ENCODE data around the gene ZBTB4.
"Not testable (repeated sequence)": the region's sequence is repeated elsewhere in the genome, so short reads cannot be mapped to it uniquely, and the experiment has no call there.

The ZBTB4 gene

GRCh38 chr17:7483255-7484066, 4.0 kb upstream of the ZBTB4 start:
- TF ChIP-seq GATA1 (IDR thresholded peaks at IDR 0.05; ENCODE audit: low read depth, low read length) (no peak), POLR2A (IDR thresholded peaks at IDR 0.05; ENCODE audit: low read length) (no peak)
- DNase-seq = peak; percentile 97 to 99

- DNase-seq = peak in 1 of 2 experiments; percentile 46
Observed at GRCh38 chr17:7482742-7483088, 3.3 kb upstream of the ZBTB4 start.

GRCh38 chr17:7481842-7482741, 2.7 kb upstream of the ZBTB4 start:
- not testable (repeated sequence) for DNase-seq

GRCh38 chr17:7481275-7481674, 1.8 kb upstream of the ZBTB4 start, which contains the start of gene SLC35G6:
SLC35G6 (plus strand) TSS chr17:7481446; CDS start chr17:7481517, 71 bp downstream.
- DNase-seq = not testable (repeated sequence)

- DNase-seq = no peak
Observed at GRCh38 chr17:7480089-7480384, 606 bp upstream of the ZBTB4 start.

GRCh38 chr17:7478276-7479212, 887 bp downstream of the ZBTB4 start:
- DNase-seq = peak; percentile 83 to 84
- TF ChIP-seq GATA1 (IDR thresholded peaks at IDR 0.05; ENCODE audit: low read depth, low read length) (no peak), POLR2A (IDR thresholded peaks at IDR 0.05; ENCODE audit: low read length) (peak; percentile 50)

More at GRCh38 chr17:7480089-7480384, 606 bp upstream of the ZBTB4 start:
- TF ChIP-seq GATA1 (IDR thresholded peaks at IDR 0.05; ENCODE audit: low read depth, low read length) (no peak), POLR2A (IDR thresholded peaks at IDR 0.05; ENCODE audit: low read length) (no peak)

- peak; percentile 74 to 76 for DNase-seq
- no peak for TF ChIP-seq GATA1 (IDR thresholded peaks at IDR 0.05; ENCODE audit: low read depth, low read length)
- no peak for TF ChIP-seq POLR2A (IDR thresholded peaks at IDR 0.05; ENCODE audit: low read length)
Observed at GRCh38 chr17:7477392-7478275, 1.8 kb downstream of the ZBTB4 start.

GRCh38 chr17:7476951-7477350, 2.5 kb downstream of the ZBTB4 start:
- TF ChIP-seq POLR2A (IDR thresholded peaks at IDR 0.05; ENCODE audit: low read length) (no peak), GATA1 (IDR thresholded peaks at IDR 0.05; ENCODE audit: low read depth, low read length) (no peak)
- no peak for DNase-seq

- peak in 1 of 2 experiments; percentile 76 for DNase-seq
- no peak for TF ChIP-seq GATA1 (IDR thresholded peaks at IDR 0.05; ENCODE audit: low read depth, low read length)
- TF ChIP-seq POLR2A (IDR thresholded peaks at IDR 0.05; ENCODE audit: low read length) = no peak
Observed at GRCh38 chr17:7476494-7476893, 2.9 kb downstream of the ZBTB4 start.

GRCh38 chr17:7475764-7476422, 3.5 kb downstream of the ZBTB4 start:
- TF ChIP-seq POLR2A (IDR thresholded peaks at IDR 0.05; ENCODE audit: low read length) = peak; percentile 48
- peak; percentile 45 for TF ChIP-seq GATA1 (IDR thresholded peaks at IDR 0.05; ENCODE audit: low read depth, low read length)
- peak; percentile 92 to 95 for DNase-seq

GRCh38 chr17:7474767-7475166, 4.7 kb downstream of the ZBTB4 start:
- not testable (repeated sequence) for DNase-seq

- TF ChIP-seq GATA1 (IDR thresholded peaks at IDR 0.05; ENCODE audit: low read depth, low read length) (no peak), POLR2A (IDR thresholded peaks at IDR 0.05; ENCODE audit: low read length) (no peak)
- DNase-seq = no peak
Observed at GRCh38 chr17:7471729-7472128, 7.7 kb downstream of the ZBTB4 start.

GRCh38 chr17:7470457-7470973, 8.9 kb downstream of the ZBTB4 start:
- DNase-seq = not testable (repeated sequence)

GRCh38 chr17:7469843-7470242, 9.6 kb downstream of the ZBTB4 start:
- DNase-seq = not testable (repeated sequence)
